Globus pallidus (tissue), 1 donor: ENCODE results near the gene POTEF.
A peak's percentile ranks its signal among the peaks of the same experiment; 100 is the strongest.
"Not testable (repeated sequence)": the region's sequence is repeated elsewhere in the genome, so short reads cannot be mapped to it uniquely, and the experiment has no call there.

Experiments used
- DNase-seq: peaks from one replicate; pipeline ENCODE4 v3.0.0-alpha.2; 2015; ENCODE audit warnings: low spot score

The POTEF gene

GRCh38 chr2:130129120-130129829 is at the start of gene POTEF:
Gene POTEF, minus strand, starts transcription at chr2:130129222. Its CDS starts 8,707 bp downstream, at chr2:130120515.
- DNase-seq: not testable (repeated sequence)

GRCh38 chr2:130174866-130175265 is 45.8 kb upstream of the POTEF start:
- not testable (repeated sequence) for DNase-seq

GRCh38 chr2:130169896-130170295 is 40.9 kb upstream of the POTEF start:
- no peak for DNase-seq

- DNase-seq: not testable (repeated sequence)
Measured at GRCh38 chr2:130169163-130169562, 40.1 kb upstream of the POTEF start.

- not testable (repeated sequence) for DNase-seq
Measured at GRCh38 chr2:130166611-130167010, 37.6 kb upstream of the POTEF start.

GRCh38 chr2:130165293-130166016 is 36.4 kb upstream of the POTEF start:
- DNase-seq: no peak

- no peak for DNase-seq
Measured at GRCh38 chr2:130162968-130163367, 33.9 kb upstream of the POTEF start.

GRCh38 chr2:130162486-130162885 is 33.5 kb upstream of the POTEF start:
- not testable (repeated sequence) for DNase-seq

- not testable (repeated sequence) for DNase-seq
Measured at GRCh38 chr2:130160838-130161705, 32.0 kb upstream of the POTEF start.

GRCh38 chr2:130160131-130160530 is 31.1 kb upstream of the POTEF start:
- DNase-seq: no peak

- not testable (repeated sequence) for DNase-seq
Measured at GRCh38 chr2:130159376-130159775, 30.4 kb upstream of the POTEF start.

- no peak for DNase-seq
Measured at GRCh38 chr2:130158631-130159030, 29.6 kb upstream of the POTEF start.

- DNase-seq: not testable (repeated sequence)
Measured at GRCh38 chr2:130157825-130158514, 28.9 kb upstream of the POTEF start.

- not testable (repeated sequence) for DNase-seq
Measured at GRCh38 chr2:130157354-130157753, 28.3 kb upstream of the POTEF start.

- no peak for DNase-seq
Measured at GRCh38 chr2:130156624-130157004, 27.6 kb upstream of the POTEF start.

- peak; percentile 18 for DNase-seq
Measured at GRCh38 chr2:130155956-130156623, 27.1 kb upstream of the POTEF start.

- no peak for DNase-seq
Measured at GRCh38 chr2:130154773-130155765, 26.0 kb upstream of the POTEF start.

GRCh38 chr2:130154423-130154770 is 25.4 kb upstream of the POTEF start:
- not testable (repeated sequence) for DNase-seq

GRCh38 chr2:130153721-130154422 is 24.9 kb upstream of the POTEF start:
- DNase-seq: not testable (repeated sequence)
